Panc1 (cell line): ENCODE results near the gene SLC51A. TPM values are rescaled to one million over a fixed set of nuclear protein-coding genes. Genes with fewer than 3 reads are reported as not detected.

ENCODE experiments used
- ATAC-seq: fragments of 200-7000 bp; cut with Tn5 transposase; 2 replicates; pipeline ENCODE4 v1.9.1; 2020; ENCODE audit warnings: mild to moderate bottlenecking, moderate library complexity
- BruUV-seq: library from RNA; stranded (reverse); fragments of 400-500 nt; replicated peaks from 2 replicates; lab custom pipeline; 2021; lab: Mats Ljungman, UMichigan
- CTCF ChIA-PET: fragments of 300-600 bp; sonication (Branson Sonifier 250); formaldehyde crosslinking; loops from one replicate; lab custom pipeline; 2022; ENCODE audit warnings: antibody characterized with exemption; lab: Charles Lee
- POLR2A ChIA-PET: fragments of 300-600 bp; sonication (Branson Sonifier 250); formaldehyde crosslinking; loops from one replicate; lab custom pipeline; 2022; ENCODE audit warnings: antibody characterized with exemption; lab: Charles Lee
- DNase-seq: peaks from one replicate; pipeline ENCODE4 v3.0.0-alpha.2; 2010; ENCODE audit warnings: low read depth, low spot score
- H3K27ac ChIP-seq: 2 replicates; pipeline ENCODE4 v1.5.1; 2011; ENCODE audit warnings: mild to moderate bottlenecking, low read length, inconsistent platforms
- H3K27me3 ChIP-seq: fragments of 200-500 bp; sonication (Bioruptor generic); 2 replicates; pipeline ENCODE4 v1.6.0; 2014; ENCODE audit warnings: low read length, inconsistent platforms; ENCODE audit not compliant: control insufficient read depth, insufficient read depth
- H3K36me3 ChIP-seq: fragments of 200-500 bp; sonication (Bioruptor generic); 2 replicates; pipeline ENCODE4 v1.5.1; 2014; ENCODE audit warnings: inconsistent platforms, mild to moderate bottlenecking, low read length, moderate library complexity; ENCODE audit not compliant: control insufficient read depth, insufficient read depth
- H3K4me1 ChIP-seq: 2 replicates; pipeline ENCODE4 v1.5.1; 2011; ENCODE audit warnings: inconsistent platforms, mild to moderate bottlenecking, low read length, moderate library complexity; ENCODE audit not compliant: control insufficient read depth, insufficient read depth
- H3K4me3 ChIP-seq, 2 experiments: 2 replicates each; pipeline ENCODE4 v1.5.1; 2011 to 2012; ENCODE audit warnings: low read depth in 2 of 2, low read length in 2 of 2, mild to moderate bottlenecking in 2 of 2, inconsistent platforms in 1 of 2, moderate library complexity in 1 of 2
- H3K9me3 ChIP-seq: fragments of 200-500 bp; sonication (Bioruptor generic); 2 replicates; pipeline ENCODE4 v1.5.1; 2014; ENCODE audit warnings: low read depth, mild to moderate bottlenecking, inconsistent platforms, low read length, moderate library complexity; ENCODE audit not compliant: control insufficient read depth, insufficient read depth
- CTCF ChIP-seq: fragments of 450-650 bp; IDR thresholded peaks from 2 replicates; pipeline ENCODE4 v1.5.1; 2017; ENCODE audit warnings: mild to moderate bottlenecking
- POLR2AphosphoS5 ChIP-seq: IDR thresholded peaks from 2 replicates; pipeline ENCODE4 v1.6.1; 2012; ENCODE audit warnings: mild to moderate bottlenecking, low read depth, low read length, moderate library complexity
- REST ChIP-seq, 2 experiments: IDR thresholded peaks; 2 replicates each; pipeline ENCODE4 v1.6.1; 2011 to 2012; ENCODE audit warnings: low read depth in 2 of 2, control low read depth in 1 of 2, low read length in 1 of 2, mild to moderate bottlenecking in 1 of 2, moderate library complexity in 1 of 2; ENCODE audit not compliant: insufficient read depth in 1 of 2
- SIN3A ChIP-seq: IDR thresholded peaks from 2 replicates; pipeline ENCODE4 v1.6.1; 2012; ENCODE audit warnings: low read depth, mild to moderate bottlenecking, low read length, moderate library complexity, borderline replicate concordance; ENCODE audit not compliant: insufficient read depth
- in situ Hi-C: cut with HindIII; loops from 2 replicates; pipeline ENCODE4 v1.10.0; 2016; ENCODE audit warnings: low sequenced_read_pairs, low pct_unique_long_range_greater_than_20kb
- intact Hi-C: fragments of 100-400 bp; cut with micrococcal nuclease; formaldehyde crosslinking; loops from one replicate; pipeline ENCODE4 v1.10.0; 2022; ENCODE audit not compliant: unreplicated experiment
- total RNA-seq: library from RNA; stranded (reverse); gene quantifications from one replicate; pipeline ENCODE4 v1.2.1, GENCODE V29; 2021; ENCODE audit not compliant: unreplicated experiment

Gene SLC51A
- total RNA-seq, 1 experiment from 2014 or later: not detected

- CTCF ChIA-PET: no interaction called here
- POLR2A ChIA-PET: no interaction called here
- Histone ChIP-seq H3K36me3 (no peaks in the 10 kb centered on the region), H3K4me3 (no peak overlapping the region), H3K27me3 (no peaks in the 10 kb centered on the region), H3K9me3 (no peaks in the 10 kb centered on the region), H3K4me1 (peaks cover 11% of the 10 kb centered on the region; the same call in 1 of the 2 replicates), H3K27ac (no peak overlapping the region)
- ATAC-seq (0 out of 2 replicates have a peak, but pooled peaks have one; percentile 2), DNase-seq (no peak)
- in situ Hi-C loops (loop anchor here (25.0 kb wide), 1 partner anchor 106 kb away; the partner anchor contains the start of gene TFRC), intact Hi-C loops (no loop called here)
- BruUV-seq: no TSS peak
- TF ChIP-seq REST (IDR thresholded peaks at IDR 0.05; ENCODE audit: insufficient read depth in 1 of 2, low read depth in 2 of 2, low read length in 1 of 2) (no peak), POLR2AphosphoS5 (no peak)
Measured at GRCh38 chr3:196193133-196193735, 23.1 kb upstream of the SLC51A start.

GRCh38 chr3:196193736-196194541 lies 22.4 kb upstream of the SLC51A start:
- intact Hi-C loops: no loop called here
- H3K4me1 ChIP-seq: peaks cover 11% of the 10 kb centered on the region; the same call in 1 of the 2 replicates
- in situ Hi-C loops: loop anchor here (25.0 kb wide), 1 partner anchor 107 kb away; the partner anchor contains the start of gene TFRC
- DNase-seq: no peak
- H3K36me3 ChIP-seq: no peaks in the 10 kb centered on the region
- peak; percentile 5; the same call in 1 of the 2 replicates for ATAC-seq
- ChIA-PET CTCF (no interaction called here), POLR2A (no interaction called here)
- no TSS peak for BruUV-seq
- H3K4me3 ChIP-seq: no peak overlapping the region
- H3K27me3 ChIP-seq: no peaks in the 10 kb centered on the region
- H3K9me3 ChIP-seq: no peaks in the 10 kb centered on the region
- H3K27ac ChIP-seq: peak overlapping the region; percentile 37; the same call in 1 of the 2 replicates
- TF ChIP-seq SIN3A (no peak), REST (IDR thresholded peaks at IDR 0.05; ENCODE audit: insufficient read depth in 1 of 2, low read depth in 2 of 2, low read length in 1 of 2) (no peak), CTCF (no peak), POLR2AphosphoS5 (no peak)
